Duodenal mucosa (tissue), 2 donors: ENCODE results near the gene HOXC12.

Experiments used
- H3K27ac ChIP-seq: one replicate; pipeline ENCODE4 v1.7.0; 2013; ENCODE audit warnings: low read depth, low read length
- H3K27me3 ChIP-seq, 2 donors: one replicate each; pipeline ENCODE4 v1.7.0; 2013; ENCODE audit warnings: low read length in 2 of 2, control low read depth in 1 of 2; ENCODE audit not compliant: insufficient read depth in 2 of 2, control insufficient read depth in 1 of 2
- H3K36me3 ChIP-seq, 2 donors: one replicate each; pipeline ENCODE4 v1.7.0; 2013; ENCODE audit warnings: low read length in 2 of 2, control low read depth in 1 of 2; ENCODE audit not compliant: insufficient read depth in 2 of 2, control insufficient read depth in 1 of 2
- H3K4me1 ChIP-seq, 2 donors: one replicate each; pipeline ENCODE4 v1.7.0; 2013; ENCODE audit warnings: low read length in 2 of 2, control low read depth in 1 of 2; ENCODE audit not compliant: insufficient read depth in 2 of 2, control insufficient read depth in 1 of 2
- H3K4me3 ChIP-seq, 2 donors: one replicate each; pipeline ENCODE4 v1.7.0; 2013; ENCODE audit warnings: low read length in 2 of 2, low read depth in 1 of 2
- H3K9ac ChIP-seq, 2 donors: one replicate each; pipeline ENCODE4 v1.7.0; 2013; ENCODE audit warnings: low read length in 2 of 2, low read depth in 1 of 2
- H3K9me3 ChIP-seq, 2 donors: one replicate each; pipeline ENCODE4 v1.7.0; 2013; ENCODE audit warnings: low read length in 2 of 2, control low read depth in 1 of 2; ENCODE audit not compliant: control insufficient read depth in 1 of 2

Gene HOXC12

GRCh38 chr12:53950789-53951576 is 3.7 kb upstream of the HOXC12 start:
- no peak overlapping the region for H3K4me3 ChIP-seq
- H3K9me3 ChIP-seq: no peaks in the 10 kb centered on the region
- no peak overlapping the region for H3K27ac ChIP-seq
- peaks cover 96% of the 10 kb centered on the region in 2 donors for H3K27me3 ChIP-seq
- H3K4me1 ChIP-seq: peaks cover 0 to 3% of the 10 kb centered on the region in 2 donors
- no peaks in the 10 kb centered on the region for H3K36me3 ChIP-seq
- no peak overlapping the region for H3K9ac ChIP-seq

- Histone ChIP-seq H3K4me3 (no peak overlapping the region), H3K27ac (no peak overlapping the region), H3K9ac (no peak overlapping the region), H3K36me3 (no peaks in the 10 kb centered on the region), H3K4me1 (peaks cover 0 to 3% of the 10 kb centered on the region in 2 donors), H3K27me3 (peaks cover 96% of the 10 kb centered on the region in 2 donors), H3K9me3 (no peaks in the 10 kb centered on the region)
Observed at GRCh38 chr12:53951577-53952334, 2.9 kb upstream of the HOXC12 start.

GRCh38 chr12:53952335-53952694 is 2.4 kb upstream of the HOXC12 start:
- H3K4me3 ChIP-seq: no peak overlapping the region
- H3K27ac ChIP-seq: no peak overlapping the region
- peaks cover 97% of the 10 kb centered on the region in 2 donors for H3K27me3 ChIP-seq

GRCh38 chr12:53952871-53953734 is 1.6 kb upstream of the HOXC12 start:
- Histone ChIP-seq H3K27me3 (peaks cover 97 to 98% of the 10 kb centered on the region in 2 donors), H3K4me1 (peaks cover 0 to 3% of the 10 kb centered on the region in 2 donors), H3K4me3 (no peak overlapping the region), H3K36me3 (no peaks in the 10 kb centered on the region), H3K9ac (no peak overlapping the region), H3K9me3 (no peaks in the 10 kb centered on the region), H3K27ac (no peak overlapping the region)

More at GRCh38 chr12:53952335-53952694, 2.4 kb upstream of the HOXC12 start:
- no peaks in the 10 kb centered on the region for H3K36me3 ChIP-seq
- H3K4me1 ChIP-seq: peaks cover 0 to 3% of the 10 kb centered on the region in 2 donors
- no peaks in the 10 kb centered on the region for H3K9me3 ChIP-seq
- no peak overlapping the region for H3K9ac ChIP-seq

GRCh38 chr12:53953831-53954693 is 641 bp upstream of the HOXC12 start:
- Histone ChIP-seq H3K36me3 (no peaks in the 10 kb centered on the region), H3K27me3 (peaks cover 96 to 99% of the 10 kb centered on the region in 2 donors), H3K27ac (no peak overlapping the region), H3K4me1 (peaks cover 0 to 3% of the 10 kb centered on the region in 2 donors), H3K9me3 (no peaks in the 10 kb centered on the region), H3K4me3 (no peak overlapping the region), H3K9ac (no peak overlapping the region)

GRCh38 chr12:53955036-53955775 is 503 bp downstream of the HOXC12 start:
- H3K27ac ChIP-seq: no peak overlapping the region
- H3K9ac ChIP-seq: no peak overlapping the region
- peaks cover 0 to 3% of the 10 kb centered on the region in 2 donors for H3K4me1 ChIP-seq
- H3K27me3 ChIP-seq: peaks cover 96 to 99% of the 10 kb centered on the region in 2 donors
- no peaks in the 10 kb centered on the region for H3K9me3 ChIP-seq
- H3K4me3 ChIP-seq: no peak overlapping the region
- H3K36me3 ChIP-seq: no peaks in the 10 kb centered on the region

GRCh38 chr12:53955776-53956250 is 1.1 kb downstream of the HOXC12 start:
- Histone ChIP-seq H3K4me3 (no peak overlapping the region), H3K9me3 (no peaks in the 10 kb centered on the region), H3K4me1 (peaks cover 0 to 3% of the 10 kb centered on the region in 2 donors), H3K27me3 (peaks cover 96 to 99% of the 10 kb centered on the region in 2 donors), H3K27ac (no peak overlapping the region), H3K9ac (no peak overlapping the region), H3K36me3 (no peaks in the 10 kb centered on the region)

- Histone ChIP-seq H3K4me3 (no peak overlapping the region), H3K27me3 (peaks cover 96 to 99% of the 10 kb centered on the region in 2 donors), H3K4me1 (peaks cover 0 to 3% of the 10 kb centered on the region in 2 donors), H3K27ac (no peak overlapping the region), H3K9me3 (no peaks in the 10 kb centered on the region), H3K36me3 (no peaks in the 10 kb centered on the region), H3K9ac (no peak overlapping the region)
Observed at GRCh38 chr12:53956251-53956887, 1.7 kb downstream of the HOXC12 start.
